T-helper 17 cell (primary cell): ENCODE results near the gene CREBBP. TPM values are rescaled to one million over a fixed set of nuclear protein-coding genes. Genes with fewer than 3 reads are reported as not detected.
A peak's percentile ranks its signal among the peaks of the same experiment; 100 is the strongest.
"Not testable (repeated sequence)": the region's sequence is repeated elsewhere in the genome, so short reads cannot be mapped to it uniquely, and the experiment has no call there.

Source experiments
- ATAC-seq: fragments of 150-1000 bp; cut with Tn5 transposase; 2 replicates; pipeline ENCODE4 v1.10.0; 2021; ENCODE audit warnings: mild to moderate bottlenecking, moderate library complexity
- DNase-seq, 3 donors: peaks; one replicate each; pipeline versions ENCODE4 v3.0.0 to v3.0.0-alpha.2; 2020 to 2021
- H3K9me3 ChIP-seq: one replicate; pipeline ENCODE4 v1.7.0; 2013; ENCODE audit warnings: low read length, mild to moderate bottlenecking; ENCODE audit not compliant: control insufficient read depth, poor library complexity, severe bottlenecking
- H3K27ac Mint-ChIP-seq: one replicate; pipeline ENCODE4 v1.8.0; 2022; ENCODE audit warnings: mild to moderate bottlenecking, moderate library complexity, mixed read lengths
- H3K27me3 Mint-ChIP-seq: one replicate; pipeline ENCODE4 v1.8.0; 2022; ENCODE audit warnings: mixed read lengths
- H3K36me3 Mint-ChIP-seq: one replicate; pipeline ENCODE4 v1.8.0; 2022; ENCODE audit warnings: low read depth, mixed read lengths
- H3K4me1 Mint-ChIP-seq: one replicate; pipeline ENCODE4 v1.8.0; 2022; ENCODE audit warnings: mild to moderate bottlenecking, mixed read lengths
- H3K4me3 Mint-ChIP-seq: one replicate; pipeline ENCODE4 v1.8.0; 2022; ENCODE audit warnings: mild to moderate bottlenecking, moderate library complexity, mixed read lengths
- total RNA-seq, 4 donors: library from RNA in 2 of 4; stranded (reverse) in 2 of 4; gene quantifications; one replicate each; pipeline ENCODE4 v1.2.3 and lab custom pipeline; 2022 to 2026

CREBBP gene
- total RNA-seq, 2 donors from 2014 or later, result 158 to 173 TPM

- DNase-seq (no peak), ATAC-seq (no peak)
- no peak overlapping the region for H3K27ac Mint-ChIP-seq
- no peaks in the 10 kb centered on the region for H3K36me3 Mint-ChIP-seq
- H3K9me3 ChIP-seq, result no peaks in the 10 kb centered on the region
- H3K27me3 Mint-ChIP-seq, result peaks cover 6% of the 10 kb centered on the region
- no peak overlapping the region for H3K4me3 Mint-ChIP-seq
- no peaks in the 10 kb centered on the region for H3K4me1 Mint-ChIP-seq
Observed at GRCh38 chr16:3907586-3907985, 27.1 kb upstream of the CREBBP start.

- H3K27me3 Mint-ChIP-seq, result peaks cover 6% of the 10 kb centered on the region
- no peaks in the 10 kb centered on the region for H3K4me1 Mint-ChIP-seq
- no peaks in the 10 kb centered on the region for H3K9me3 ChIP-seq
- no peak overlapping the region for H3K4me3 Mint-ChIP-seq
- no peak for ATAC-seq
- no peak for DNase-seq
- no peak overlapping the region for H3K27ac Mint-ChIP-seq
- H3K36me3 Mint-ChIP-seq, result no peaks in the 10 kb centered on the region
Observed at GRCh38 chr16:3906363-3906762, 25.9 kb upstream of the CREBBP start.

GRCh38 chr16:3904875-3905274 lies 24.4 kb upstream of the CREBBP start:
- Mint-ChIP-seq H3K4me3 (no peak overlapping the region), H3K27me3 (peaks cover 6% of the 10 kb centered on the region), H3K36me3 (no peaks in the 10 kb centered on the region), H3K4me1 (no peaks in the 10 kb centered on the region), H3K27ac (no peak overlapping the region)
- H3K9me3 ChIP-seq, result no peaks in the 10 kb centered on the region
- ATAC-seq (no peak), DNase-seq (no peak)

GRCh38 chr16:3890091-3890490 lies 9.6 kb upstream of the CREBBP start:
- H3K27ac Mint-ChIP-seq, result no peak overlapping the region
- peaks cover 13% of the 10 kb centered on the region for H3K27me3 Mint-ChIP-seq
- H3K4me3 Mint-ChIP-seq, result no peak overlapping the region
- no peaks in the 10 kb centered on the region for H3K9me3 ChIP-seq
- peaks cover 2% of the 10 kb centered on the region for H3K36me3 Mint-ChIP-seq
- DNase-seq (no peak), ATAC-seq (no peak)
- H3K4me1 Mint-ChIP-seq, result peaks cover 2% of the 10 kb centered on the region

- H3K4me1 Mint-ChIP-seq, result peaks cover 2% of the 10 kb centered on the region
- H3K27ac Mint-ChIP-seq, result no peak overlapping the region
- H3K36me3 Mint-ChIP-seq, result peaks cover 2% of the 10 kb centered on the region
- DNase-seq (no peak), ATAC-seq (no peak)
- no peaks in the 10 kb centered on the region for H3K9me3 ChIP-seq
- H3K27me3 Mint-ChIP-seq, result peaks cover 13% of the 10 kb centered on the region
- H3K4me3 Mint-ChIP-seq, result no peak overlapping the region
Observed at GRCh38 chr16:3889059-3889458, 8.5 kb upstream of the CREBBP start.

- not testable (repeated sequence) for H3K4me1 Mint-ChIP-seq, H3K36me3 Mint-ChIP-seq, H3K27ac Mint-ChIP-seq, H3K9me3 ChIP-seq, ATAC-seq, H3K4me3 Mint-ChIP-seq, DNase-seq
- peaks cover 12% of the 10 kb centered on the region for H3K27me3 Mint-ChIP-seq
Observed at GRCh38 chr16:3885999-3886398, 5.5 kb upstream of the CREBBP start.

- ATAC-seq (no peak), DNase-seq (no peak)
- peaks cover 5% of the 10 kb centered on the region for H3K4me1 Mint-ChIP-seq
- peaks cover 2% of the 10 kb centered on the region for H3K36me3 Mint-ChIP-seq
- no peak overlapping the region for H3K4me3 Mint-ChIP-seq
- peaks cover 12% of the 10 kb centered on the region for H3K27me3 Mint-ChIP-seq
- no peak overlapping the region for H3K27ac Mint-ChIP-seq
- H3K9me3 ChIP-seq, result no peaks in the 10 kb centered on the region
Observed at GRCh38 chr16:3884398-3884797, 3.9 kb upstream of the CREBBP start.

GRCh38 chr16:3882531-3882930 lies 2.0 kb upstream of the CREBBP start:
- Mint-ChIP-seq H3K27me3 (peaks cover 12% of the 10 kb centered on the region), H3K36me3 (peaks cover 2% of the 10 kb centered on the region), H3K27ac (peak overlapping the region; percentile 88), H3K4me3 (peak overlapping the region; percentile 52), H3K4me1 (peaks cover 23% of the 10 kb centered on the region)
- DNase-seq (no peak), ATAC-seq (no peak)
- no peaks in the 10 kb centered on the region for H3K9me3 ChIP-seq

- Mint-ChIP-seq H3K36me3 (no peaks in the 10 kb centered on the region), H3K27me3 (peaks cover 12% of the 10 kb centered on the region), H3K4me1 (peaks cover 33% of the 10 kb centered on the region), H3K4me3 (peak overlapping the region; percentile 84), H3K27ac (peak overlapping the region; percentile 88)
- no peaks in the 10 kb centered on the region for H3K9me3 ChIP-seq
- DNase-seq, result peak in 1 of 3 donors; percentile 19
- no peak for ATAC-seq
Observed at GRCh38 chr16:3881499-3881990, 1.0 kb upstream of the CREBBP start.

GRCh38 chr16:3879887-3880564 lies 487 bp downstream of the CREBBP start:
- peak overlapping the region; percentile 92 for H3K4me3 Mint-ChIP-seq
- H3K36me3 Mint-ChIP-seq, result no peaks in the 10 kb centered on the region
- DNase-seq (peak; percentile 66 to 68 (median 66)), ATAC-seq (peak; percentile 65)
- H3K4me1 Mint-ChIP-seq, result peaks cover 46% of the 10 kb centered on the region
- H3K27ac Mint-ChIP-seq, result no peak overlapping the region
- peaks cover 12% of the 10 kb centered on the region for H3K27me3 Mint-ChIP-seq
- H3K9me3 ChIP-seq, result no peaks in the 10 kb centered on the region

GRCh38 chr16:3879258-3879886 lies 1.1 kb downstream of the CREBBP start:
- H3K4me3 Mint-ChIP-seq, result peak overlapping the region; percentile 92
- no peaks in the 10 kb centered on the region for H3K9me3 ChIP-seq
- DNase-seq (peak in 2 of 3 donors; percentile 13 to 22), ATAC-seq (no peak)
- H3K27ac Mint-ChIP-seq, result peak overlapping the region; percentile 88
- H3K36me3 Mint-ChIP-seq, result no peaks in the 10 kb centered on the region
- H3K4me1 Mint-ChIP-seq, result peaks cover 50% of the 10 kb centered on the region
- peaks cover 12% of the 10 kb centered on the region for H3K27me3 Mint-ChIP-seq

GRCh38 chr16:3878610-3879009 lies 1.9 kb downstream of the CREBBP start:
- Mint-ChIP-seq H3K4me3 (peak overlapping the region; percentile 92), H3K27me3 (peaks cover 8% of the 10 kb centered on the region), H3K36me3 (no peaks in the 10 kb centered on the region), H3K4me1 (peaks cover 56% of the 10 kb centered on the region), H3K27ac (peak overlapping the region; percentile 88)
- ATAC-seq, result no peak
- DNase-seq, result no peak
- H3K9me3 ChIP-seq, result no peaks in the 10 kb centered on the region

GRCh38 chr16:3876695-3877094 lies 3.8 kb downstream of the CREBBP start:
- Mint-ChIP-seq H3K4me1 (peaks cover 63% of the 10 kb centered on the region), H3K27ac (peak overlapping the region; percentile 88), H3K4me3 (peak overlapping the region; percentile 92), H3K27me3 (no peaks in the 10 kb centered on the region), H3K36me3 (no peaks in the 10 kb centered on the region)
- DNase-seq (no peak), ATAC-seq (no peak)
- no peaks in the 10 kb centered on the region for H3K9me3 ChIP-seq

- no peak for DNase-seq
- ATAC-seq, result no peak
- H3K9me3 ChIP-seq, result no peaks in the 10 kb centered on the region
- Mint-ChIP-seq H3K4me3 (no peak overlapping the region), H3K4me1 (peaks cover 68% of the 10 kb centered on the region), H3K27ac (peak overlapping the region; percentile 88), H3K27me3 (no peaks in the 10 kb centered on the region), H3K36me3 (no peaks in the 10 kb centered on the region)
Observed at GRCh38 chr16:3876160-3876559, 4.4 kb downstream of the CREBBP start.
